GM12878 (cell line): ENCODE results near the gene PKD2.

Experiments used
- CTCF ChIP-seq, 3 experiments: IDR thresholded peaks in 2 of 3; conservative IDR thresholded peaks in 1 of 3; 2 replicates each; pipeline ENCODE4 v1.5.1; 2011; ENCODE audit warnings: low read depth in 3 of 3, low read length in 3 of 3, mild to moderate bottlenecking in 3 of 3, control low read depth in 2 of 3, moderate library complexity in 2 of 3, inconsistent platforms in 1 of 3, mixed read lengths in 1 of 3; ENCODE audit not compliant: control insufficient read depth in 2 of 3, insufficient read depth in 1 of 3; ENCODE audit errors: extremely low read depth in 1 of 3
- ETV6 ChIP-seq, 2 experiments: fragments of 450-650 bp in 1 of 2; IDR thresholded peaks in 1 of 2; conservative IDR thresholded peaks in 1 of 2; 2 replicates each; pipeline ENCODE4 v1.6.1; 2014; ENCODE audit warnings: antibody characterized with exemption in 1 of 2, borderline replicate concordance in 1 of 2, low read depth in 1 of 2, mild to moderate bottlenecking in 1 of 2, moderate library complexity in 1 of 2
- MEF2A ChIP-seq: IDR thresholded peaks from 2 replicates; pipeline ENCODE4 v1.6.1; 2011; ENCODE audit warnings: low read depth, mild to moderate bottlenecking, low read length, moderate library complexity; ENCODE audit not compliant: insufficient read depth
- POLR2A ChIP-seq: IDR thresholded peaks from 2 replicates; pipeline ENCODE4 v1.6.1; 2011; ENCODE audit warnings: low read depth, mild to moderate bottlenecking, low read length
- TBL1XR1 ChIP-seq: IDR thresholded peaks from 2 replicates; pipeline ENCODE4 v1.6.1; 2012; ENCODE audit warnings: low read depth, low read length, improper control_type of control experiment
- TCF12 ChIP-seq: IDR thresholded peaks from 2 replicates; pipeline ENCODE4 v1.6.1; 2011; ENCODE audit warnings: low read depth, mild to moderate bottlenecking, low read length

GRCh38 chr4:88063634-88064296 lies 56.3 kb downstream of the PKD2 start:
- TF ChIP-seq CTCF (IDR thresholded peaks at IDR 0.05 in 2 of 3, conservative IDR thresholded peaks at IDR 0.05 in 1 of 3; ENCODE audit: control insufficient read depth in 2 of 3, extremely low read depth in 1 of 3, insufficient read depth in 1 of 3, low read depth in 3 of 3, low read length in 3 of 3) (no peak), MEF2A (no peak), TBL1XR1 (no peak), ETV6 (conservative IDR thresholded peaks at IDR 0.05 in 1 of 2, IDR thresholded peaks at IDR 0.05 in 1 of 2; ENCODE audit: borderline replicate concordance in 1 of 2, low read depth in 1 of 2) (no peak), TCF12 (no peak), POLR2A (no peak)
